Melanocyte of skin (primary cell): Measurements from ENCODE around the gene PPP2R2D. TPM values are rescaled to one million over a fixed set of nuclear protein-coding genes. Genes with fewer than 3 reads are reported as not detected.

Experiments used
- total RNA-seq, 2 donors: library from RNA; depleted of rRNA; stranded (reverse); fragments of >200 nt; gene quantifications; 2 replicates each; pipeline ENCODE4 v1.2.3, GENCODE V29; 2012

PPP2R2D gene
- total RNA-seq: 10 to 100 TPM; 26.8 to 28.6 TPM

GRCh38 chr10:131900350-131901152 lies at the start of gene PPP2R2D:
Gene PPP2R2D (plus strand): TSS chr10:131901008. CDS start chr10:131901149, 141 bp downstream.

DNA sequence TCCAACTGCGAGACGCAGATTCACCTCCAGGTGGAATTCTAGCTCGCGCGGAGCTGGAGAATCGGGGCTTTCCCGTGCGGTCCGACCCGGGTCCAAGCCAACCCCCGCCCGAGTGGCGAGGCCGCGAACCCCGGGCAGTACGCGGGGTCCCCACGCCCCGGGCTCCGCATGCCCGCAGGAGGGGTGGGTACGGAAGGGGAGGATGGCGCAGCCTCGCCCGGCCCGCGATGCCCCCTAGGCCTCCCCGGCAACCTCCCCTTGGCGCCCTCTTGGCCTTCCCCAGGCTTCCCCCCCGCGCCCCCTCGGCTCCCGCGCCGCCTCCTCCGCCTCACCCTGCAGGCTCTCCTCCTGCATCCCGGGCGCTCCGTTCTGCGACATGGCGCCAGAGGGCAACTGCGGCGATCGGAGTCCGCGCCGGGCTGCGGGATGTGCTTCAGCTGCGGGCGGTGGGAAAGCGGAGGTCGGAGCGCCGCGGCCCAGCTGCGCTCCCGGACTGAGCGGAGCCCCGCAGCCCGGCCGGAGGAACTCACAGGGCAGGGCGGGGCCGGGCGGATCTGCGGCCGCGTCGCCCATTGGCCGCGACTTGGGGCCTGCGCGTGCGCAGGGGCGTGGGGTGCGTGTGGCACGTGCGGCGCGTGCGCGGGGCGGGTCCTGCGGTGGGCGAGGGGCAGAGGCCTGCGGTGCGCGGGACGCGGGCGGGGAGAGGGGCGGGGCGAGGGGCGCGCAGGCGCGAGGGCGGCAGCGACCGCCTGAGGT lies 80.8 kb downstream of the PPP2R2D start, which contains the start of gene BNIP3:
BNIP3 (minus strand) TSS at position 495 of the 756 bp plus-strand sequence; CDS start at position 378, 117 bp downstream.

Other genes starting within 250 kb of the PPP2R2D start
- gene BNIP3, start 80.9 kb downstream of the PPP2R2D start, total RNA-seq: 10 to 100 TPM; 46.0 to 54.7 TPM
- gene JAKMIP3, start 164.9 kb downstream of the PPP2R2D start, total RNA-seq: under 1 TPM; 0.33 to 0.34 TPM